Mucosa of rectum (tissue), 2 donors: ENCODE data around the gene PDE4DIP.
"Not testable (repeated sequence)": the region's sequence is repeated elsewhere in the genome, so short reads cannot be mapped to it uniquely, and the experiment has no call there.

Experiments used
- H3K27ac ChIP-seq, 2 donors: one replicate each; pipeline ENCODE4 v1.7.0; 2013; ENCODE audit warnings: inconsistent platforms in 2 of 2, low read depth in 2 of 2, low read length in 2 of 2
- H3K27me3 ChIP-seq, 2 donors: one replicate each; pipeline ENCODE4 v1.7.0; 2013; ENCODE audit warnings: low read length in 2 of 2; ENCODE audit not compliant: control insufficient read depth in 2 of 2, insufficient read depth in 2 of 2
- H3K36me3 ChIP-seq, 2 donors: one replicate each; pipeline ENCODE4 v1.7.0; 2013; ENCODE audit warnings: low read length in 2 of 2; ENCODE audit not compliant: control insufficient read depth in 2 of 2, insufficient read depth in 2 of 2
- H3K4me1 ChIP-seq, 2 donors: one replicate each; pipeline ENCODE4 v1.7.0; 2013; ENCODE audit warnings: low read length in 2 of 2, mild to moderate bottlenecking in 1 of 2; ENCODE audit not compliant: control insufficient read depth in 2 of 2, insufficient read depth in 2 of 2
- H3K4me3 ChIP-seq, 2 donors: one replicate each; pipeline ENCODE4 v1.7.0; 2013; ENCODE audit warnings: low read length in 2 of 2
- H3K9ac ChIP-seq, 2 donors: one replicate each; pipeline ENCODE4 v1.7.0; 2013; ENCODE audit warnings: low read length in 2 of 2, low read depth in 1 of 2, mild to moderate bottlenecking in 1 of 2
- H3K9me3 ChIP-seq, 2 donors: one replicate each; pipeline ENCODE4 v1.7.0; 2013; ENCODE audit warnings: low read length in 2 of 2; ENCODE audit not compliant: control insufficient read depth in 2 of 2
- donor health status: healthy.
- donor health status: Normal muscosa, but diverticular disease.

The PDE4DIP gene

DNA sequence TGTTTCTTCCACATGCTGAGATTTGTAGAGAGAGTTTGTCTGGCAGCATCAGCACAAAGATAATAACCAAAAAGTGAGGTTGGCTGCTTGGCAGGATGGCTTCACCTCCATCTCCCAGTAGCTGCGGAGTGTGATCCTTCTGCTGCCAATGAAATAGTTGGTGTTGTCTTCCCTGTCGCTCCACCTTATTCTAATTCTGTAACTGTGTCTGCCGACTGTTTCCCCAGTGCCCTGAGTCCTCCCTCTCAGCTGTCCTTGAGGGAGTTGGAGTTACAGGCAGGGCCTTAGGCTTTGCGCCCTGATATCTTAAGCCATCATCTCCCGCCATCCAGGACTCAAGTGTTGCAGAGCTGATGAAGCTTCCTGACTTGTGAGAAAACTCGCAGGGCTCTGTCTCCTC lies 153.2 kb downstream of the PDE4DIP start:
- H3K36me3 ChIP-seq, result not testable (repeated sequence)

GRCh38 chr1:149002664-149003063 lies 158.4 kb downstream of the PDE4DIP start:
- not testable (repeated sequence) for H3K36me3 ChIP-seq, H3K9ac ChIP-seq, H3K4me3 ChIP-seq, H3K4me1 ChIP-seq, H3K9me3 ChIP-seq, H3K27me3 ChIP-seq, H3K27ac ChIP-seq

More for the DNA sequence above, 153.2 kb downstream of the PDE4DIP start:
- H3K27me3 ChIP-seq, H3K9ac ChIP-seq, H3K9me3 ChIP-seq, H3K27ac ChIP-seq, H3K4me3 ChIP-seq, H3K4me1 ChIP-seq: not testable (repeated sequence)

- H3K9me3 ChIP-seq, H3K36me3 ChIP-seq, H3K27me3 ChIP-seq, H3K4me3 ChIP-seq, H3K27ac ChIP-seq, H3K4me1 ChIP-seq, H3K9ac ChIP-seq: not testable (repeated sequence)
Observed at GRCh38 chr1:149008326-149008725, 164.1 kb downstream of the PDE4DIP start.

DNA sequence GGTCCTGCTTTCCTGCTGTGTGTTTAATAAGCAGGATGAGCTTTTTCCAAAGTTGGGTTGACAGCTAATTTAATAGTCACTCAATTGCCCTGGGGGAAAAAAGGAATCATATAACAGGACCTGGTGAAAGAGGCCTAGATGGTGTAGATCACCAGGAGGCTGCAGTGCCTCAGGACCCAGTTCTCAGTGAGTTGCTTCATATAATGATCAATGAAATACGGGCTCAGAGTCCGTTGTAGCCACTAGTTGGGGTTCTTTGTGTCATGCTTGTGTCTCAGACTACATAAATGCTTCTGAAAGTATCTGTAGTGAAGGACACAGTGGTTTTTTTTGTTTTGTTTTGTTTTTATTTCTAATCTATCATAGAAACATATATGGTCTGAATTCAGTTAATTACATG lies 164.5 kb downstream of the PDE4DIP start:
- H3K4me3 ChIP-seq, H3K9ac ChIP-seq, H3K27me3 ChIP-seq, H3K27ac ChIP-seq, H3K36me3 ChIP-seq, H3K9me3 ChIP-seq, H3K4me1 ChIP-seq: not testable (repeated sequence)

GRCh38 chr1:149009761-149010160 lies 165.5 kb downstream of the PDE4DIP start:
- H3K4me3 ChIP-seq, H3K27ac ChIP-seq, H3K9me3 ChIP-seq, H3K4me1 ChIP-seq, H3K27me3 ChIP-seq, H3K36me3 ChIP-seq, H3K9ac ChIP-seq: not testable (repeated sequence)

- not testable (repeated sequence) for H3K4me1 ChIP-seq, H3K9ac ChIP-seq, H3K4me3 ChIP-seq, H3K36me3 ChIP-seq, H3K27ac ChIP-seq, H3K27me3 ChIP-seq, H3K9me3 ChIP-seq
Observed at GRCh38 chr1:149012599-149012998, 168.4 kb downstream of the PDE4DIP start.

DNA sequence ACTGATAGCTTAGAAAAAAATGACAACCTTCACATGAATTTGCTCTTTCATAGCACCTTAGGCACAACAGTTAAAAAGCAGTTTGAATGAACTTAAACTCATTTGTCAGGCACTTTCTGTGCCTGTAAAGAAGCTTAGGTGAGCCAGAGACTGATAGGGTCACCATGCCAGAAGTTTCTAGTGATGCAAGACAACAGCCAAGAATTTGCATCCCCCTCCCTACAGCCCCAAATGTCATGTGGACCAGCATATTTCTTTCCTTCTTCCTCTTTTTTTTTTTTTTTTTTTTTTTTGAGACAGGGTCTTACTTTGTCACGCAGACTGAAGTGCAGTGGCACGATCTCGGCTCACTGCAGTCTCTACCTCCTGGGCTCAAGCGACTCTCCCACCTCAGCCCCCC lies 169.3 kb downstream of the PDE4DIP start:
- H3K4me3 ChIP-seq, H3K27ac ChIP-seq, H3K9ac ChIP-seq, H3K9me3 ChIP-seq, H3K27me3 ChIP-seq, H3K4me1 ChIP-seq, H3K36me3 ChIP-seq: not testable (repeated sequence)

DNA sequence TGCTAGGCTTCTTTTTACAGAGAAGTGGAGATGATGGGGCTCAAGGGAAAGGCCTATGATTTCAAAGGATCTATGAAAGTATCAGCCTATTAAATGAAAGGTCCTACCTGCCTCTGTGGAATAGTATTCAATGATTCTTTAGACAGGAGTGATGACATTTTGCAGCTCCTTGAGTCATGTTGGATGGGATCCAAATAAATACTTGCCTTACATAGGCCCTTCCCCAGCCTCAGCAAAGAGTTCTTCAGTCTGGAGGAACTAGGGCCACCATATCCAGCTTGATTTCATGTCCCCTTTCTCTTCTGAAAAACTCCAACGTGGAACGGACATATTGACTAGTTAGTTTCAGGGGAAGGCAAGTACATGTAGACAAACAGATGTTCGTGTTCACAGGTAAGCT lies 171.3 kb downstream of the PDE4DIP start:
- not testable (repeated sequence) for H3K36me3 ChIP-seq, H3K9ac ChIP-seq, H3K9me3 ChIP-seq, H3K27ac ChIP-seq, H3K4me3 ChIP-seq, H3K4me1 ChIP-seq, H3K27me3 ChIP-seq

- H3K4me1 ChIP-seq, result not testable (repeated sequence)
Observed at GRCh38 chr1:149016626-149017025, 172.4 kb downstream of the PDE4DIP start.

GRCh38 chr1:149018577-149018976 lies 174.3 kb downstream of the PDE4DIP start:
- not testable (repeated sequence) for H3K9ac ChIP-seq, H3K36me3 ChIP-seq, H3K27ac ChIP-seq, H3K4me3 ChIP-seq, H3K9me3 ChIP-seq, H3K27me3 ChIP-seq, H3K4me1 ChIP-seq

More at GRCh38 chr1:149016626-149017025, 172.4 kb downstream of the PDE4DIP start:
- not testable (repeated sequence) for H3K27ac ChIP-seq, H3K4me3 ChIP-seq, H3K9me3 ChIP-seq, H3K27me3 ChIP-seq, H3K36me3 ChIP-seq, H3K9ac ChIP-seq

DNA sequence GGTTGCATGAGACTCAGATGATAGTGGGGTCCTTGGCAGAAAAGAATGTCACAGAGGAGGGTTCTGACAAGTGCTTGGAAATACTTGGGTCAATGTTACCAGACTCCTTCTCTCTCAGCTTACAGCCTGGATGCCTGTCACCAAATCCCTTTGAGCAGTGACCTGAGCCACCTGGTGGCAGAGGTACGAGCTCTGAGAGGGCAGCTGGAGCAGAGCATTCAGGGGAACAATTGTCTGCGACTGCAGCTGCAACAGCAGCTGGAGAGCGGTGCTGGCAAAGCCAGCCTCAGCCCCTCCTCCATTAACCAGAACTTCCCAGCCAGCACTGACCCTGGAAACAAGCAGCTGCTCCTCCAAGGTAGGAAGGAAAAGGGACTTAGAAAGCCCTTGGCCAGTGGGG lies 180.1 kb downstream of the PDE4DIP start:
- H3K9ac ChIP-seq, H3K4me1 ChIP-seq, H3K9me3 ChIP-seq, H3K27ac ChIP-seq, H3K27me3 ChIP-seq, H3K36me3 ChIP-seq, H3K4me3 ChIP-seq: not testable (repeated sequence)
